NCI-H524 treated with DMSO at 0.1 percent for 48 hours (cell line): Measurements from ENCODE around the gene TMOD1.
"Not testable (repeated sequence)": the region's sequence is repeated elsewhere in the genome, so short reads cannot be mapped to it uniquely, and the experiment has no call there.

Experiments used
- DNase-seq: peaks from one replicate; lab custom pipeline; 2025; lab: John Stamatoyannopoulos, UW

The TMOD1 gene

DNA sequence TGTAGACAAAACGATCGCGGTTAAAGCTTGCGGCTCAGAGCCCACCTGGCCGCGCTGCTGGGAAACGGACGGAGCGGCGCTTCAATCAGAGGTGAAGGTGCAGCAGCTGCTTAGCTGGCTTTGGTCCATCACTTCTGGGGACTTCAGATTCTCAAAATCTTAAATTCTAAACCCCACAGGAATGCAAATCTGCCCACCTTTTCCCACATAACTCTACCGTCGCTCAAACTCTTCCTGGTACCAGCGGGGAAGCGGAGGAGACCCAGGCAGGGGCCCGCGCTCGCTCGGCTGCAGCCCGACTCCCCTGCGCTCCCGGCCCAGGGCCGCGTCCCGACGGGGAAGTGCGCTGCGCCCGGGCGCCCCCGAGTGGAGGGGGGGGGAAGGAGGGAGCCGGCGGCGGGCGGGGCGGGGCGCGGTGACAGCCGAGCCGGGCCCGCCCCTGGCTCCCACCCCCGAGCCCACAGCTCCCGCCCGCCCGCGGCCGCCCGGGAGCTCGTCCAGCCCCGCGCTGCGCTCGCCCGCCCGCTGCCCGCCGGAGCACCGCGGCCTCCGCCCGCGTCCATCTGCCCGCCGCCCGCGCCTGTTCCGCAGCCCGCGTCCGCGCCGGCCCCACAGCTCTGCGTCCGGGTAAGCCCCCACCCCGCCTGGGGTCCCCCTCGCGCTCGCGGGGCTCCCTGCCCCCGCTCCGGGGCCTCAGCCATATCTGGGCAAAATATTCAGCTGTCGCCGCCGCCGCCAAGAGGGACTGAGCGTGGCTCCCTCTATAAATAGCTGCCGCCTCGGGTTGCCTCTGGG, at the start of gene TMOD1:
Gene TMOD1, plus strand, starts transcription at position 490 of the 795 bp plus-strand sequence. CDS start 22,523 bp downstream, outside the sequence.
- DNase-seq, result no peak

DNA sequence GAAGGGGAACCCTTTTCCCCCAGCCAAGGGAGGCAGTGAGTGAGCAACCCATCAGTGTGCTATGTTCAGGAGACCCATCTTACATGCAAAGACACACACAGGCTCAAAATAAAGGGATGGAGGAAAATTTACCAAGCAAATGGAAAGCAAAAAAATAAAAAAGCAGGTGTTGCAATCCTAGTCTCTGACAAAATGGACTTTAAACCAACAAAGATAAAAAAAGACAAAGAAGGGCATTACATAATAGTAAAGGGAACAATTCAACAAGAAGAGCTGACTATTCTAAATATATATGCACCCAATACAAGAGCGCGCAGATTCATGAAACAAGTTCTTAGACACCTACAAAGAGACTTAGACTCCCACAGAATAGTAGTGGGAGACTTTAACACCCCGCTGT, 47.9 kb upstream of the TMOD1 start:
- DNase-seq, result not testable (repeated sequence)

DNA sequence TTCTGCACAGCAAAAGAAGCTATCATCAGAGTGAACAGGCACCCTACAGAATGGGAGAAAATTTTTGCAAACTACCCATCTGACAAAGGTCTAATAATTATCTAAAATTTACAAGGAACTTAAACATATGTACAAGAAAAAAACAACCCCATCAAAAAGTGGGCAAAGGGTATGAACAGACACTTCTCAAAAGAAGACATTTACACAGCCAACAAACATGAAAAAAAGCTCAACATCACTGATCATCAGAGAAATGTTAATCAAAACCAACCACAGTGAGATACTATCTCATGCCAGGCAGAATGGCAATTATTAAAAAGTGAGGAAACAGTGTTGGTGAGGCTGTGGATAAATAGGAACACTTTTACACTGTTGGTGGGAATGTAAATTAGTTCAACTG, 44.6 kb upstream of the TMOD1 start:
- not testable (repeated sequence) for DNase-seq

DNA sequence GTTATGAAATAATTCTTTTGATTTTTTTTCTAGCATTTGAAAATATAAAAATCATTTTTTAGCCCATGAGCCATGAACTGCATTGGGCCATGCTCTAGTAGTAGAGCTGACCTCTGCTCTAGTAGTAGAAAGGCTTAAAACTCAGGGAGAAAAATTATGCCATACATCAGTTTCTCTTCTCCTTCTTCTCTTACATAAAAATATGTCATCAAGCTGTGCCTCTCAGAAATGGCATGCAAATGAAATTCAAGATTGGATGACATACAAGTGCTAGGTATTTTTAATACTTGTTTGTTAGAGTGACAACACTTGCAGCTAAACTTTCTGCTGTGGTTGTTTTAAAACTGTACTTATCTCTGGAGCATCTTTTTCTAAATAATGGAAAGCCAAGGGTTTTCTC, 42.1 kb upstream of the TMOD1 start:
- no peak for DNase-seq

- DNase-seq, result no peak
Observed at GRCh38 chr9:97462159-97462558, 39.3 kb upstream of the TMOD1 start.

DNA sequence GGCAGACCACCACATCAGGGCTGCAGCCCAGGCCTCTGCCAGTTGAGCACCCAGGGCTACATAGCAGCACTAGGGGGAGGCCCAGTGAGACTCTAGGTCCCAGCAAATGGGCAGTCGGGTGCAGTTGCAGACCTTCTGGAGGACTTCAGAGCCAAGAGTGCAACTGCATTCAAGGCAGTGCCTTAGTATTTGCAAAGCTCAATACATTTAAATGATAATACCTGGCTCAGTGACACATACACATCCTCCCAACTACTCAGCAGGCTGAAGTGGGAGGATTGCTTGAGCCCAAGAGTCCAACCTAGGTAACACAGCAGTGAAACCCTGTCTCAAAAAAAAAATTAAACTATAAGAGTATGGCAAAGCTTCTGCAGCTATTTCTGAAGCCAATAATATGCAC, 38.6 kb upstream of the TMOD1 start:
- DNase-seq, result no peak

DNA sequence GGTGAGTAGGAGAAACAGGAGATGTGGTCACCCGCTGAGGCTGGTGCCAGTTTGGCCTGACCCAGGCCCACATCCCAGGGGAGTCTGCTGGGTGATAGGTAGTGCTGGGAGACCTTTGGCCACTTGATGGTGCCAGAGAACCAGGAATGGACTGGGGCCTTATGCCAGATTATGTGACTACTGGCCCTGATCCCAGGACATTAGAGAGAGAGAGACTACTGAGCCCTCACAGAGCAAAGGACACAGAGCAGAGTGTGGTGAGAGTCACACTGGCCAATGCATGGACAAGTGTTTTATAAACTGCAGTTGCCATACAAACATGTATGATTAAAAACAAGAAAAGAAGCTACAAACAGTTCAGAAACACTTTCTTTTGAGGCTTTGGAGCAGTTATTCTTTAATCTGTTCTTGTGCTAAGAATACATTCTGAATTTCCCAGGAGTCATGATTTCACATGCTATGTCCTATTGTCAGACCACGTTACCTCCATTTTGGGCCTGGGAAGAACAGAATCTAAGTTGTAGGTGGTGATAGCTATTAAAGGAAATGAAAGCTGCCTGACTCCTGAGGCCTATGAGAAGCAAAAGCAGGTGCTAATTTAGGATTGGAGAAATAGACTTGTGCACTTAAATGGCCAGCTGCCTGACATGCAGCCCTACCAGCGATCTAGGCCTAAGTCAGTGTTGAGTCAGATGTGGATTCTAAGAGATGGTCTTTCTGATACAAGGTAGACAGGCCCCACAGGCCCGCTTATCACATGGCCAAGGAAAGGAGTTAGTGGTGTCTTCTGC, 32.6 kb upstream of the TMOD1 start:
- no peak for DNase-seq

- DNase-seq, result no peak
Observed at GRCh38 chr9:97470076-97470475, 31.4 kb upstream of the TMOD1 start.

- no peak for DNase-seq
Observed at GRCh38 chr9:97473717-97474116, 27.7 kb upstream of the TMOD1 start.

GRCh38 chr9:97474372-97474925, 27.0 kb upstream of the TMOD1 start:
- no peak for DNase-seq

DNA sequence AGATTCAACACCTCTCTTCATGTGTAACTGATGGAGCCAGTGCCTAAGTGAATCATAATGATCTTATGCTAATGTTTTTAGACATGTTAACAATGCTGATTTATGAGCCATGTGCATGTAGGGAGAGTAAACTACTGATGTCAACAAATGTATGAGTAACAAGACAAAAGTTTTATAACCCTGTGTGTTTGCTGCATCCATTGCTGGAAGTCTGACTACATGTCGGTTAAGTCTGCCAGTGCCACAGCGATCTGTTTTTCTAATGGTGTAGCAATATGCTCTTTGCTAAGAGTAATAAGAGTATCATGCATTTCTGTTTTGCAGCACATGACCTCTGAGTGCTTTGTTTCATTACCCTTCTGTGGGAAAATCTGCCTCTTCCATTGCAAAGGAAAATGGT, 26.4 kb upstream of the TMOD1 start:
- DNase-seq, result no peak

- no peak for DNase-seq
Observed at GRCh38 chr9:97478301-97478981, 23.0 kb upstream of the TMOD1 start.

DNA sequence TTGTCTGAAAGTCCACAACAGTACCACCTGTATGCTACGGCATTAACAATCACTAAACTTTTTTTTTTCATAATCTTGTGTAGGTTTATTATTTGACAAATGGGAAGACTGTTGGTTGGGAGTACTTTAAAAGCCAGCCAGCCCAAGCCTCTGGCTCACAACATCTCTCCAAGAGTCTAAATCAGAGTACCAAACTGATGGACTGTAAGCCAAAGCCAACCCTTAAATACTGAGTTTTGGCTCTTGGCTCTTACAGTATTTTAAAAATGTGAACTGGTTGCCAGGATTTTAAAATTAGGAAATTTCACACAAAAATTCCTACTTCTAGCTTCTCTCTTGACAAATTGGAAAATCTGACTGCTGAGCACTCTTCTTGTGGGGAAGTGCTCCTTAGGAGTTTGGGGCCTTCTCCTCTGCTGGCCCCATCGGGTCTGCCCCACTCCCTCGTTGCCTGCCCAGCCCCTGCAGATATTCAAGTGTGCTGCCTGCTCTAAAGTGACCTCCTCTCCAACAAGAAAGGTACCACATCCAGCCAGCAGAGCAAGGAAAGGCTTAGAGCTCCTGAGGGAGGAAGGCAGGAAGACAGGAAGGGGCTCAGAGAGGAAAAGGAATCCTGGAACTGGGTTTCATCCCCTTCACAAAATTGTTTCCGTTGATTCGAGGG, 21.8 kb upstream of the TMOD1 start:
- DNase-seq, result no peak

GRCh38 chr9:97480174-97480573, 21.3 kb upstream of the TMOD1 start:
- DNase-seq, result no peak

DNA sequence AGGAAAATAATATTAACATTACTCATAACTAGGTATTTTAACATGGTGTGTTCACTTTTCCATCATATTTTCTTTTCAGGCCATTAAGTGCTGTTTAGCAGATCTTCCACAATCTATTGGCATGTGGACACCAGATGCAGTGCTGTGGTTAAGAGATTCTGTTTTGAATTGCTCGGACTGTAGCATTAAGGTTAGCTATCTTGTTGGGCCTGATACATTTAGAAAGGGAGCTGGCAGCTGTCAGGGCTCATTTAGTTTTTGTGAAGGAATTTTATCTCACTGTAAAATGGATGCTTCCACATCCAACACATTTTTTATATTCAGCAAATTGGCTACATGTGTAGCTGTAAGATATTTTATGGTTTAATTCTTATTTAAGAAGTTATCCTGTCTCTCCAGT, 20.7 kb upstream of the TMOD1 start:
- DNase-seq, result no peak

DNA sequence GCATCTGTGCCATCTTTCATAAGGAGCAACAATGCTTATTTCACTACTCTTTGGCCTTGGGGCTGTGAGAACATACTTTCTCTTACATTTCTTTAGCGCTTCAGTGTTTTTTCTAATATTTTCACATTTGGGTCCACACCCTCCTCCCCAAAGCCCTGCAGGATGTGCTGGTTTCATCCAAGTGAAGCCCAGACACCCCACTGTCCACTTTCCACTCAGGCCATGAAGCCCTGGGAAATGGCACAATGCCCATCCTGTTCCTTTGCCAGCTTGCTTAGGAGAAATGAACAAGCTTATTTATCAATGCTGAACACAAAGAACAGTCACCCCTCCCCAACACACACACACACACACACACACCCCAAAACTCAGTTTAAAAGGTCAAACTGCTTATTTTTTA, 17.3 kb upstream of the TMOD1 start:
- no peak for DNase-seq

DNA sequence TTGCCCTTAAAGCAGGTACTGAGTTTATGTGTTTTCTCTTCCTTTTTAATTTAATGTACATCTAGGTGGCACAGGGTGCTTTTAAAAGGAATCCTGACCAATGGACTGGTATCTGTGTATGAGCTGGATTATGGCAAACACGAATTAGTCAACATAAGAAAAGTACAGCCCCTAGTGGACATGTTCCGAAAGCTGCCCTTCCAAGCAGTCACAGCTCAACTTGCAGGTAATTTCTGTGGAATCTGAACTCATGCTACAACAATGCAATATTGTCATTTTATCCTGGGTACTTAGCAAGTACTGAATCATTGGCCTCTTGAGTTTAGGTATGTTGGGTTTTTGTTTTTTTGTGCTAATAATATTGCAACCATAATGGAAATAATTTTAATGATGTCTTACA, 14.4 kb upstream of the TMOD1 start:
- DNase-seq, result no peak

GRCh38 chr9:97487861-97488260, 13.6 kb upstream of the TMOD1 start:
- no peak for DNase-seq

DNA sequence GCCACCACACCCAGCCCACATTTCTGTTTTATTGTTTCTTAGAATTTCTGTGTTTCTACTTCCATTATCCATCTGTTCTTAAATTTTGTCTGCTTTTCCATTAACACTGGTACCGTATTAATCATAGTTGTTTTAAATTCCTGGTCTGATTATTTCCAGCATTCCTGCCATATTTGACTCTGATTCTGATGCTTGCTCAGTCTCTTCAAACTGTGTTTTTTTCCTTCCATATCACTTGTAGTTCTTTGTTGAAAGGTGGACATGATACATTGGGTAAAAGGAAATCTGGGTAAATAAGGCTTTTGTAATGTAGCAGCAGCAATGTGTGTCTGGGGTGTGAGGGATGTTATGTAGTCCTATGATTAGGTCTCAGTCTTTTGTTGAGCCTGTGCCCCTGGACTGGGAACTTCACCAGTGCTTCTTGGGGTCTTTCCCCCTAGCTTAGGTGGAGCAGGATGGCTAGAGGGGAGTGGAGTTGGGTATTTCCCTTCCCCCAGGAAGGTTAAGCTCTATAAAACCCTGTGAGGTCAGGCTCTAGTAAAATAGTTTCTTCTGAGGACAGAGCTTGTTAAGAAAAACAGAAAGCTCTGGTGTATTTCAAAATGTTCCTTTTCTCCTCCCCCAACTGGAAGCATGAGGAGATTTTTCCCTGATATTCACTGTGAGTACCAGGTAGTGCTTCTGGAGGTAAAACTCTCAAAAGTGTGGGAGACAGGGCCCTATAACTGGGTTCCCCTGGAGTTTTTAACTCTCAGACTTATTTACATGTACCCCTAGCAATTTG, 10.1 kb upstream of the TMOD1 start:
- no peak for DNase-seq

GRCh38 chr9:97497558-97498375, 3.7 kb upstream of the TMOD1 start:
- DNase-seq, result not testable (repeated sequence)
